OCI-LY1 (cell line): ENCODE measurements around the gene THOC5.
"Not testable (repeated sequence)": the region's sequence is repeated elsewhere in the genome, so short reads cannot be mapped to it uniquely, and the experiment has no call there.

ENCODE experiments used
- H2AFZ ChIP-seq: fragments of 200-600 bp; sonication (generic), shearing (Covaris generic); 2 replicates; pipeline ENCODE4 v1.6.0; 2014; ENCODE audit warnings: antibody characterized with exemption, mild to moderate bottlenecking, low read length
- H3F3A ChIP-seq: fragments of 200-600 bp; sonication (generic), shearing (Covaris generic); 2 replicates; pipeline ENCODE4 v1.6.0; 2014; ENCODE audit warnings: mild to moderate bottlenecking, antibody characterized with exemption, low read length, moderate library complexity; ENCODE audit not compliant: insufficient read depth
- H3K27ac ChIP-seq: fragments of 200-600 bp; sonication (generic); 2 replicates; pipeline ENCODE4 v1.5.1; 2014; ENCODE audit warnings: low read length, mixed run types, mild to moderate bottlenecking, low read depth; ENCODE audit not compliant: poor library complexity, severe bottlenecking
- H3K27me3 ChIP-seq: fragments of 200-600 bp; sonication (generic); 2 replicates; pipeline ENCODE4 v1.6.0; 2014; ENCODE audit warnings: antibody characterized with exemption, mild to moderate bottlenecking, low read length, moderate library complexity; ENCODE audit not compliant: insufficient read depth
- H3K36me3 ChIP-seq: fragments of 200-600 bp; sonication (generic); 2 replicates; pipeline ENCODE4 v1.6.1; 2014; ENCODE audit warnings: mild to moderate bottlenecking, antibody characterized with exemption, low read length, moderate library complexity, mixed read lengths; ENCODE audit not compliant: insufficient read depth
- H3K4me1 ChIP-seq: fragments of 200-600 bp; sonication (generic); 2 replicates; pipeline ENCODE4 v1.5.1; 2014; ENCODE audit warnings: mild to moderate bottlenecking, low read length, moderate library complexity; ENCODE audit not compliant: insufficient read depth, severe bottlenecking
- H3K4me2 ChIP-seq: fragments of 200-600 bp; sonication (generic), shearing (Covaris generic); 2 replicates; pipeline ENCODE4 v1.6.1; 2014; ENCODE audit warnings: low read length
- H3K4me3 ChIP-seq: fragments of 200-600 bp; sonication (generic); 2 replicates; pipeline ENCODE4 v1.5.1; 2014; ENCODE audit warnings: low read length, low read depth, mild to moderate bottlenecking, mixed read lengths; ENCODE audit not compliant: poor library complexity, severe bottlenecking
- H3K79me2 ChIP-seq: fragments of 200-600 bp; shearing (Covaris generic); 2 replicates; pipeline ENCODE4 v1.6.1; 2016; ENCODE audit warnings: mixed run types, low read length, mixed read lengths; ENCODE audit not compliant: insufficient read depth
- H3K9ac ChIP-seq: fragments of 200-600 bp; sonication (generic), shearing (Covaris generic); 2 replicates; pipeline ENCODE4 v1.6.1; 2014; ENCODE audit warnings: mild to moderate bottlenecking, low read length, mixed read lengths
- H3K9me2 ChIP-seq: fragments of 200-600 bp; sonication (generic), shearing (Covaris generic); 2 replicates; pipeline ENCODE4 v1.6.1; 2014; ENCODE audit warnings: low read depth, mild to moderate bottlenecking, low read length, mixed read lengths
- H3K9me3 ChIP-seq: fragments of 200-600 bp; shearing (Covaris generic); 2 replicates; pipeline ENCODE4 v1.6.1; 2014; ENCODE audit warnings: low read length, mixed read lengths
- H4K20me1 ChIP-seq: fragments of 200-600 bp; sonication (generic), shearing (Covaris generic); 2 replicates; pipeline ENCODE4 v1.6.0; 2016; ENCODE audit warnings: mild to moderate bottlenecking, low read length; ENCODE audit not compliant: insufficient read depth
- CTCF ChIP-seq: fragments of 200-600 bp; sonication (generic), shearing (Covaris generic); IDR thresholded peaks from 2 replicates; pipeline ENCODE4 v1.5.1; 2017; ENCODE audit warnings: mild to moderate bottlenecking, antibody characterized with exemption, low read length, moderate library complexity, mixed read lengths
- EZH2 ChIP-seq: fragments of 200-600 bp; sonication (generic), shearing (Covaris generic); IDR thresholded peaks from 2 replicates; pipeline ENCODE4 v1.8.0; 2017; ENCODE audit warnings: borderline replicate concordance, mixed run types, mild to moderate bottlenecking, antibody characterized with exemption, low read length, moderate library complexity, mixed read lengths

Gene THOC5

GRCh38 chr22:29553351-29554224 lies at the start of gene THOC5:
Gene THOC5 (minus strand): TSS chr22:29553757. CDS start chr22:29549147, 4,610 bp downstream.
- Histone ChIP-seq H3K79me2 (peaks cover 5% of the 10 kb centered on the region; the same call in 1 of the 2 replicates), H3K4me2 (peak within 1 kb of the TSS; percentile 78), H3K4me1 (peaks cover 13% of the 10 kb centered on the region), H3K9me2 (no peaks in the 10 kb centered on the region), H3K9ac (peak within 1 kb of the TSS; percentile 92), H3K36me3 (peaks cover 42% of the 10 kb centered on the region), H2AFZ (peak within 1 kb of the TSS; percentile 38; the same call in 1 of the 2 replicates), H3K27ac (peak within 1 kb of the TSS; percentile 54), H4K20me1 (no peaks in the 10 kb centered on the region), H3K9me3 (no peaks in the 10 kb centered on the region), H3K4me3 (peak within 1 kb of the TSS; percentile 93), H3F3A (no peaks in the 10 kb centered on the region), H3K27me3 (no peaks in the 10 kb centered on the region)
- peak; percentile 55; the same call in 1 of the 2 replicates for TF ChIP-seq CTCF
- no peak for TF ChIP-seq EZH2

GRCh38 chr22:29598684-29599020 lies 45.1 kb upstream of the THOC5 start:
- Histone ChIP-seq H3K9me2 (no peaks in the 10 kb centered on the region), H3K36me3 (no peaks in the 10 kb centered on the region; the same call in 1 of the 2 replicates), H3F3A (no peaks in the 10 kb centered on the region), H3K4me2 (no peak overlapping the region), H3K9ac (no peak overlapping the region), H2AFZ (no peak overlapping the region), H3K27ac (no peak overlapping the region), H4K20me1 (no peaks in the 10 kb centered on the region), H3K27me3 (no peaks in the 10 kb centered on the region), H3K9me3 (no peaks in the 10 kb centered on the region), H3K4me1 (peaks cover 3% of the 10 kb centered on the region), H3K4me3 (no peak overlapping the region), H3K79me2 (no peaks in the 10 kb centered on the region; the same call in 1 of the 2 replicates)
- TF ChIP-seq CTCF (no peak), EZH2 (no peak)

GRCh38 chr22:29597871-29598683 lies 44.5 kb upstream of the THOC5 start:
- H3K27ac ChIP-seq, H3K4me2 ChIP-seq, H3K4me3 ChIP-seq: not testable (repeated sequence)

More at GRCh38 chr22:29597871-29598683, 44.5 kb upstream of the THOC5 start:
- H3K27me3 ChIP-seq, H3K9me3 ChIP-seq, H2AFZ ChIP-seq, H3K9me2 ChIP-seq, H3K36me3 ChIP-seq, H3K4me1 ChIP-seq, H3K79me2 ChIP-seq, H3K9ac ChIP-seq, H3F3A ChIP-seq, H4K20me1 ChIP-seq: not testable (repeated sequence)
